IPS-15b (cell line): ENCODE results near the gene CCNE1.

Source experiments
- H3K27me3 ChIP-seq: one replicate; pipeline ENCODE4 v1.6.1; 2013; ENCODE audit warnings: low read length; ENCODE audit not compliant: control insufficient read depth, insufficient read depth
- H3K36me3 ChIP-seq: one replicate; pipeline ENCODE4 v1.6.1; 2013; ENCODE audit warnings: low read length; ENCODE audit not compliant: control insufficient read depth, insufficient read depth
- H3K4me1 ChIP-seq: one replicate; pipeline ENCODE4 v1.6.1; 2013; ENCODE audit warnings: mild to moderate bottlenecking, low read length; ENCODE audit not compliant: control insufficient read depth, insufficient read depth
- H3K4me3 ChIP-seq: one replicate; pipeline ENCODE4 v1.5.1; 2013; ENCODE audit warnings: low read depth, low read length
- H3K9ac ChIP-seq: one replicate; pipeline ENCODE4 v1.6.1; 2013; ENCODE audit warnings: low read depth, mild to moderate bottlenecking, low read length
- H3K9me3 ChIP-seq: one replicate; pipeline ENCODE4 v1.6.1; 2013; ENCODE audit warnings: mild to moderate bottlenecking, low read length; ENCODE audit not compliant: control insufficient read depth, insufficient read depth

The CCNE1 gene

DNA sequence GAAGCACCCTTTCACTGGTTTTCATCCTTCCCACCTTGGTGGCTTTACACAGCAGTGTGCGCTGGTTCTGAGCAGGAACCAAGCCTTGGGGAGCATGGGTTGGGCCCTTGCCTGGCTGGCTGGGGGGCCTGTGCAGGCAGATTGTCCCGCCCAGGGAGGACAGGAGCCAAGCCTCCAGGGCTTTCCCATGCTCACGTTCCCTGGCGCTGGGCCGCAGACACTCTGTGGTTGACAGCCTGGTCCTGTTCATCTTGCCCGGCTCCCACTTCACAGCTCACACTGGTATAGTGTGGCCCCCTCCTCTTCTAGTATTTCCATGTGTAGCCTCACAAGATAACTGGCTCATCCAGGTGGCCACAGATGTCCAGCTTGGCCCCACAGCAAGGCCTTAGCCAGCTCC is 4.6 kb upstream of the CCNE1 start:
- no peaks in the 10 kb centered on the region for H3K9me3 ChIP-seq
- H3K4me3 ChIP-seq = no peak overlapping the region
- peaks cover 2% of the 10 kb centered on the region for H3K4me1 ChIP-seq
- no peaks in the 10 kb centered on the region for H3K27me3 ChIP-seq
- H3K9ac ChIP-seq = no peak overlapping the region
- no peaks in the 10 kb centered on the region for H3K36me3 ChIP-seq

- H3K9me3 ChIP-seq = no peaks in the 10 kb centered on the region
- H3K9ac ChIP-seq = no peak overlapping the region
- H3K4me1 ChIP-seq = peaks cover 2% of the 10 kb centered on the region
- peaks cover 1% of the 10 kb centered on the region for H3K27me3 ChIP-seq
- no peaks in the 10 kb centered on the region for H3K36me3 ChIP-seq
- no peak overlapping the region for H3K4me3 ChIP-seq
Observed at GRCh38 chr19:29807870-29808405, 3.9 kb upstream of the CCNE1 start.

GRCh38 chr19:29809795-29810503 is 1.8 kb upstream of the CCNE1 start:
- Histone ChIP-seq H3K36me3 (no peaks in the 10 kb centered on the region), H3K9ac (no peak overlapping the region), H3K4me3 (no peak overlapping the region), H3K9me3 (no peaks in the 10 kb centered on the region), H3K4me1 (peaks cover 2% of the 10 kb centered on the region), H3K27me3 (peaks cover 2% of the 10 kb centered on the region)

- Histone ChIP-seq H3K9ac (no peak overlapping the region), H3K27me3 (peaks cover 2% of the 10 kb centered on the region), H3K9me3 (no peaks in the 10 kb centered on the region), H3K4me1 (peaks cover 2% of the 10 kb centered on the region), H3K4me3 (no peak overlapping the region), H3K36me3 (no peaks in the 10 kb centered on the region)
Observed at GRCh38 chr19:29810504-29810871, 1.3 kb upstream of the CCNE1 start.

GRCh38 chr19:29812080-29812880 is 489 bp downstream of the CCNE1 start:
- no peaks in the 10 kb centered on the region for H3K9me3 ChIP-seq
- peaks cover 2% of the 10 kb centered on the region for H3K27me3 ChIP-seq
- no peaks in the 10 kb centered on the region for H3K36me3 ChIP-seq
- H3K4me3 ChIP-seq = peak overlapping the region; percentile 53
- H3K9ac ChIP-seq = peak overlapping the region; percentile 54
- no peaks in the 10 kb centered on the region for H3K4me1 ChIP-seq

- Histone ChIP-seq H3K9ac (peak overlapping the region; percentile 54), H3K9me3 (no peaks in the 10 kb centered on the region), H3K4me3 (peak overlapping the region; percentile 53), H3K36me3 (no peaks in the 10 kb centered on the region), H3K4me1 (no peaks in the 10 kb centered on the region), H3K27me3 (peaks cover 2% of the 10 kb centered on the region)
Observed at GRCh38 chr19:29812881-29813275, 1.1 kb downstream of the CCNE1 start.

GRCh38 chr19:29813642-29814041 is 1.9 kb downstream of the CCNE1 start:
- H3K9me3 ChIP-seq = no peaks in the 10 kb centered on the region
- H3K4me3 ChIP-seq = no peak overlapping the region
- peaks cover 2% of the 10 kb centered on the region for H3K27me3 ChIP-seq
- no peak overlapping the region for H3K9ac ChIP-seq
- H3K36me3 ChIP-seq = no peaks in the 10 kb centered on the region
- H3K4me1 ChIP-seq = no peaks in the 10 kb centered on the region

- Histone ChIP-seq H3K36me3 (no peaks in the 10 kb centered on the region), H3K9ac (no peak overlapping the region), H3K9me3 (no peaks in the 10 kb centered on the region), H3K4me1 (no peaks in the 10 kb centered on the region), H3K27me3 (peaks cover 2% of the 10 kb centered on the region), H3K4me3 (no peak overlapping the region)
Observed at GRCh38 chr19:29815231-29815630, 3.4 kb downstream of the CCNE1 start.

DNA sequence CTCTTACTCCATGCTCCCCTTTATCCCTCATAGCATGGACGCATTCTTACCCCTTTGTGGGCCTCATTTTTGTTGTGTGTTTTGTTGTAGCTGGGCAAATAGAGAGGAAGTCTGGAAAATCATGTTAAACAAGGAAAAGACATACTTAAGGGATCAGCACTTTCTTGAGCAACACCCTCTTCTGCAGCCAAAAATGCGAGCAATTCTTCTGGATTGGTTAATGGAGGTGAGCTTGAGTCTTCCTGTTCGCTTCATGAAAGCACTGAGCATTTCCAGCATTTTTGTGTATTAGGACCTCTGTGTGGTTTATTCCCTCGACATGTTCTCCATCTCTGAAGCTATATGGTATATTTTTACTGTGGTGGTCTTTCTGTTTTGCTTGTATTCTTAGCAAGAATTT is 5.5 kb downstream of the CCNE1 start:
- no peaks in the 10 kb centered on the region for H3K9me3 ChIP-seq
- no peaks in the 10 kb centered on the region for H3K4me1 ChIP-seq
- no peak overlapping the region for H3K4me3 ChIP-seq
- H3K27me3 ChIP-seq = peaks cover 2% of the 10 kb centered on the region
- no peak overlapping the region for H3K9ac ChIP-seq
- H3K36me3 ChIP-seq = peaks cover 6% of the 10 kb centered on the region

- no peak overlapping the region for H3K4me3 ChIP-seq
- H3K27me3 ChIP-seq = no peaks in the 10 kb centered on the region
- H3K9ac ChIP-seq = no peak overlapping the region
- H3K9me3 ChIP-seq = no peaks in the 10 kb centered on the region
- no peaks in the 10 kb centered on the region for H3K4me1 ChIP-seq
- H3K36me3 ChIP-seq = peaks cover 12% of the 10 kb centered on the region
Observed at GRCh38 chr19:29819300-29819699, 7.5 kb downstream of the CCNE1 start.

- Histone ChIP-seq H3K4me1 (no peaks in the 10 kb centered on the region), H3K36me3 (peaks cover 12% of the 10 kb centered on the region), H3K9ac (no peak overlapping the region), H3K27me3 (no peaks in the 10 kb centered on the region), H3K9me3 (no peaks in the 10 kb centered on the region), H3K4me3 (no peak overlapping the region)
Observed at GRCh38 chr19:29819986-29820385, 8.2 kb downstream of the CCNE1 start.
